Measurements from ENCODE around the gene PKP4.

GRCh38 chr2:158502974-158503373 is 46.2 kb downstream of the PKP4 start:
- no peak for TF ChIP-seq EP300 (IDR thresholded peaks at IDR 0.05)
- TF ChIP-seq POLR2A (IDR thresholded peaks at IDR 0.05), result no peak
- TF ChIP-seq, protein P1, sequence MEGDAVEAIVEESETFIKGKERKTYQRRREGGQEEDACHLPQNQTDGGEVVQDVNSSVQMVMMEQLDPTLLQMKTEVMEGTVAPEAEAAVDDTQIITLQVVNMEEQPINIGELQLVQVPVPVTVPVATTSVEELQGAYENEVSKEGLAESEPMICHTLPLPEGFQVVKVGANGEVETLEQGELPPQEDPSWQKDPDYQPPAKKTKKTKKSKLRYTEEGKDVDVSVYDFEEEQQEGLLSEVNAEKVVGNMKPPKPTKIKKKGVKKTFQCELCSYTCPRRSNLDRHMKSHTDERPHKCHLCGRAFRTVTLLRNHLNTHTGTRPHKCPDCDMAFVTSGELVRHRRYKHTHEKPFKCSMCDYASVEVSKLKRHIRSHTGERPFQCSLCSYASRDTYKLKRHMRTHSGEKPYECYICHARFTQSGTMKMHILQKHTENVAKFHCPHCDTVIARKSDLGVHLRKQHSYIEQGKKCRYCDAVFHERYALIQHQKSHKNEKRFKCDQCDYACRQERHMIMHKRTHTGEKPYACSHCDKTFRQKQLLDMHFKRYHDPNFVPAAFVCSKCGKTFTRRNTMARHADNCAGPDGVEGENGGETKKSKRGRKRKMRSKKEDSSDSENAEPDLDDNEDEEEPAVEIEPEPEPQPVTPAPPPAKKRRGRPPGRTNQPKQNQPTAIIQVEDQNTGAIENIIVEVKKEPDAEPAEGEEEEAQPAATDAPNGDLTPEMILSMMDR (IDR thresholded peaks at IDR 0.05), result no peak
